ENCODE measurements around the gene IL22RA1. TPM values are rescaled to one million over a fixed set of nuclear protein-coding genes. Genes with fewer than 3 reads are reported as not detected.

The IL22RA1 gene
- total and polyA plus RNA-seq, 10 of the 15 experiments (the other 5 are each of a cell fraction or from before 2014, with no cell fraction given), result not detected

- H3K4me3 ChIP-seq, result no peak overlapping the region
These were observed 31.0 kb upstream of the IL22RA1 start for GRCh38 chr1:24173638-24174575.

More at GRCh38 chr1:24173638-24174575, 31.0 kb upstream of the IL22RA1 start:
- SMC1A ChIA-PET (ENCODE audit: uncharacterized antibody, unreplicated experiment), result interaction anchor here (1.5 kb wide), 1 partner anchor 25 kb away, joined by 3 read pairs; no protein-coding TSS in a partner anchor
- BruUV-seq (replicated peaks), result no TSS peak
- H3K9ac ChIP-seq (ENCODE audit: control insufficient read depth, insufficient read depth, low read length), result no peak overlapping the region
- ATAC-seq (no peak), DNase-seq (ENCODE audit: low read depth, low spot score) (no peak), FAIRE-seq (no peak)
- 61% methylated on average over 5 of the region's 5 CpGs for WGBS (ENCODE audit: insufficient coverage, insufficient replicate concordance, low lambda C conversion rate, missing lambda C conversion rate)
- H3K27me3 ChIP-seq (replicated peaks in 1 of 2; ENCODE audit: control insufficient read depth in 2 of 2, insufficient read depth in 2 of 2, low read length in 1 of 2), result peaks cover 0 to 2% of the 10 kb centered on the region in 2 experiments; a peak in 1 of 4 replicates
- in situ Hi-C loops (cut with MboI), result no loop called here
- POLR2A ChIA-PET, result no interaction called here
- H3K79me2 ChIP-seq (ENCODE audit: control insufficient read depth, insufficient read depth, low read length), result no peaks in the 10 kb centered on the region
- CTCF ChIA-PET, result no interaction called here
- H2AFZ ChIP-seq (ENCODE audit: control insufficient read depth, low read depth, low read length), result no peak overlapping the region
- no peaks in the 10 kb centered on the region for H4K20me1 ChIP-seq (ENCODE audit: control insufficient read depth, insufficient read depth)
- RAD21 ChIA-PET (ENCODE audit: unreplicated experiment), result no interaction called here
- TF ChIP-seq TCF3 (IDR thresholded peaks at IDR 0.05; ENCODE audit: borderline replicate concordance, insufficient read depth, low read depth, low read length), result no peak
- TF ChIP-seq PAX8 (IDR thresholded peaks at IDR 0.05), result no peak
- no peak for TF ChIP-seq E2F8 (IDR thresholded peaks at IDR 0.05; ENCODE audit: low read depth, partially characterized antibody)
- TF ChIP-seq SMAD5 (IDR thresholded peaks at IDR 0.05; ENCODE audit: low read depth), result no peak
- TF ChIP-seq CUX1 (IDR thresholded peaks at IDR 0.05; ENCODE audit: insufficient replicate concordance, low read depth, low read length), result no peak
- no peak for TF ChIP-seq EGR1 (IDR thresholded peaks at IDR 0.05; ENCODE audit: borderline replicate concordance in 1 of 2, low read depth in 2 of 2, low read length in 2 of 2)
- TF ChIP-seq ZNF622 (IDR thresholded peaks at IDR 0.05), result no peak
- H3K9me3 ChIP-seq (replicated peaks; ENCODE audit: control insufficient read depth, insufficient read depth, low read length), result no peaks in the 10 kb centered on the region; the same call in 2 of the 3 replicates
- H3K4me2 ChIP-seq (ENCODE audit: control insufficient read depth, insufficient read depth), result no peak overlapping the region
- intact Hi-C loops (cut with micrococcal nuclease; ENCODE audit: unreplicated experiment), result no loop called here
- peaks cover 0 to 2% of the 10 kb centered on the region in 2 experiments; a peak in 1 of 4 replicates for H3K36me3 ChIP-seq (ENCODE audit: control insufficient read depth in 2 of 2, insufficient read depth in 2 of 2, low read length in 1 of 2)
- peaks cover 6% of the 10 kb centered on the region for H3K4me1 ChIP-seq (ENCODE audit: control insufficient read depth, insufficient read depth, low read length)
- H3K27ac ChIP-seq (ENCODE audit: control insufficient read depth, insufficient read depth), result no peak overlapping the region
